ENCODE results near the gene CEBPG.

DNA sequence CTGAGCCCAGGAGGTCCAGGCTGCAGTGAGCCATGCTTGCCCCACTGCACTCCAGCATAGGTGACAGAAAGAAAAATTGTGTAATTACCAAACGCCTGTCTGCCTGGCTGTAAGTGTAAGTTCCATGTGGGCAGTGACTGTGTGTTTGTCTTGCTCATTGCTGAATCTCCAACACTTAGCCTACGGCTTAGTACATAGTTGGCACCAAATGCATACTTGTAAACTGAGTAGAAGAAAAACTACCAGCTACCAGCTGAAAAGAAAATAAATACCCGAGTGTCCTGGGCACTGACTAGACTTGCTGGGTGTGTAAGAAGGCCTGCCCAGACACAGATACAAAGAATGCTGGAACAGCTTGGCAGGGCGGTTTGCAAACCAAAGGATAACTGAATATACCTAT, 2.7 kb upstream of the CEBPG start:
- TF ChIP-seq POLR2A (IDR thresholded peaks at IDR 0.05; ENCODE audit: extremely low read depth, insufficient read length), result no peak
- no peak for TF ChIP-seq CTCF (IDR thresholded peaks at IDR 0.05; ENCODE audit: low read depth, low read length)
